Suprapubic skin (tissue), 4 donors: ENCODE results near the gene GRIK4. TPM values are rescaled to one million over a fixed set of nuclear protein-coding genes. Genes with fewer than 3 reads are reported as not detected.

Experiments used
- DNase-seq, 2 donors: peaks; one replicate each; pipeline ENCODE4 v3.0.0-alpha.2; 2019; ENCODE audit warnings: low spot score in 2 of 2
- H3K27ac ChIP-seq: fragments of 200-600 bp; sonication (generic); one replicate; pipeline ENCODE4 v1.5.1; 2019
- H3K27me3 ChIP-seq: fragments of 200-600 bp; sonication (generic); one replicate; pipeline ENCODE4 v1.5.1; 2019
- H3K36me3 ChIP-seq: fragments of 200-600 bp; sonication (generic); one replicate; pipeline ENCODE4 v1.5.1; 2019
- H3K4me1 ChIP-seq: fragments of 200-600 bp; sonication (generic); one replicate; pipeline ENCODE4 v1.5.1; 2019
- H3K4me3 ChIP-seq: fragments of 200-600 bp; sonication (generic); one replicate; pipeline ENCODE4 v1.5.1; 2019; ENCODE audit warnings: mild to moderate bottlenecking
- H3K9me3 ChIP-seq: fragments of 200-600 bp; sonication (generic); one replicate; pipeline ENCODE4 v1.5.1; 2019
- EP300 ChIP-seq: sonication (generic); formaldehyde crosslinking; IDR thresholded peaks from one replicate; pipeline ENCODE4 v1.6.1; 2017; ENCODE audit warnings: antibody characterized with exemption
- POLR2A ChIP-seq, 2 donors: fragments of 450-650 bp; IDR thresholded peaks; one replicate each; pipeline ENCODE4 v1.6.1; 2017; ENCODE audit warnings: antibody characterized with exemption in 2 of 2, mild to moderate bottlenecking in 2 of 2, moderate library complexity in 2 of 2
- POLR2AphosphoS5 ChIP-seq, 3 donors: sonication (generic); formaldehyde crosslinking; IDR thresholded peaks; one replicate each; pipeline ENCODE4 v1.6.1; 2017; ENCODE audit warnings: antibody characterized with exemption in 3 of 3
- WGBS: methylation state at CpG from one replicate; pipeline ENCODE4 v1.1.5; 2018; 5-methylcytosine and 5-hydroxymethylcytosine counted together
- total RNA-seq, 4 donors: library from RNA; depleted of rRNA; stranded (reverse); fragments of >200 nt; gene quantifications; one replicate each; pipeline ENCODE4 v1.1.0, GENCODE V29; 2016
- TF ChIP-seq, protein P1 (sequence below), 2 donors: fragments of 200-600 bp in 1 of 2; fragments of 450-650 bp in 1 of 2; sonication (generic) in 1 of 2; IDR thresholded peaks; one replicate each; pipeline ENCODE4 v1.5.1; 2016 to 2019; ENCODE audit warnings: antibody characterized with exemption in 2 of 2, mild to moderate bottlenecking in 1 of 2, moderate library complexity in 1 of 2

The GRIK4 gene
- total RNA-seq, 4 donors from 2014 or later: 0.24 TPM; not detected in 3

GRCh38 chr11:120625565-120625964 is 114.0 kb downstream of the GRIK4 start:
- no peak for TF ChIP-seq POLR2A (IDR thresholded peaks at IDR 0.05)
- TF ChIP-seq, protein P1, sequence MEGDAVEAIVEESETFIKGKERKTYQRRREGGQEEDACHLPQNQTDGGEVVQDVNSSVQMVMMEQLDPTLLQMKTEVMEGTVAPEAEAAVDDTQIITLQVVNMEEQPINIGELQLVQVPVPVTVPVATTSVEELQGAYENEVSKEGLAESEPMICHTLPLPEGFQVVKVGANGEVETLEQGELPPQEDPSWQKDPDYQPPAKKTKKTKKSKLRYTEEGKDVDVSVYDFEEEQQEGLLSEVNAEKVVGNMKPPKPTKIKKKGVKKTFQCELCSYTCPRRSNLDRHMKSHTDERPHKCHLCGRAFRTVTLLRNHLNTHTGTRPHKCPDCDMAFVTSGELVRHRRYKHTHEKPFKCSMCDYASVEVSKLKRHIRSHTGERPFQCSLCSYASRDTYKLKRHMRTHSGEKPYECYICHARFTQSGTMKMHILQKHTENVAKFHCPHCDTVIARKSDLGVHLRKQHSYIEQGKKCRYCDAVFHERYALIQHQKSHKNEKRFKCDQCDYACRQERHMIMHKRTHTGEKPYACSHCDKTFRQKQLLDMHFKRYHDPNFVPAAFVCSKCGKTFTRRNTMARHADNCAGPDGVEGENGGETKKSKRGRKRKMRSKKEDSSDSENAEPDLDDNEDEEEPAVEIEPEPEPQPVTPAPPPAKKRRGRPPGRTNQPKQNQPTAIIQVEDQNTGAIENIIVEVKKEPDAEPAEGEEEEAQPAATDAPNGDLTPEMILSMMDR (IDR thresholded peaks at IDR 0.05): no peak

DNA sequence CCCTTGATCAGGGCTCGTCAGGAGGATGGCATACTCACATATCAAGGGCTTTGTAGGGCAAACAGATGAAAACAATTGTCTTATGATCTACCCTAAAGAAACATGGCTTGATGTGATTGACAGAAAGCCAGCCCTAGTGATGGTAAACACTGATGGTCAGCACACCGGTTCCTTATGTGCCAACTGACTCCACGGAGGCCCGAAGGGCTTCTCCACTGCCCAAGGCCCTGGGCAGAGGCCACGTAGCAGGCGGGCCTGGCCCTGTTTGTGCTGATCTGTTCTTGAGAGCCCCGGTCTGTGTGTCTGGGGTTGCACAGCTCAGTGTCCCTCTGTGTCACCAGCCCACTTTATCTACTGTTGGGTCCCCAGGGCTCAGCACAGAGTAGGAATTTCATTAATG is 115.2 kb downstream of the GRIK4 start:
- Histone ChIP-seq H3K36me3 (no peaks in the 10 kb centered on the region), H3K4me3 (no peak overlapping the region), H3K9me3 (no peaks in the 10 kb centered on the region), H3K4me1 (no peaks in the 10 kb centered on the region), H3K27ac (no peak overlapping the region), H3K27me3 (no peaks in the 10 kb centered on the region)
- WGBS: 94% methylated on average over 7 of the region's 7 CpGs
- DNase-seq: no peak
- TF ChIP-seq POLR2A (IDR thresholded peaks at IDR 0.05) (no peak), EP300 (no peak), POLR2AphosphoS5 (IDR thresholded peaks at IDR 0.05) (no peak)
- TF ChIP-seq, protein P1 (IDR thresholded peaks at IDR 0.05): no peak

More at GRCh38 chr11:120625565-120625964, 114.0 kb downstream of the GRIK4 start:
- no peaks in the 10 kb centered on the region for H3K27me3 ChIP-seq
- no peak for DNase-seq
- no peaks in the 10 kb centered on the region for H3K4me1 ChIP-seq
- H3K27ac ChIP-seq: no peak overlapping the region
- H3K4me3 ChIP-seq: no peak overlapping the region
- no peaks in the 10 kb centered on the region for H3K36me3 ChIP-seq
- no peaks in the 10 kb centered on the region for H3K9me3 ChIP-seq
- 54% methylated on average over 4 of the region's 4 CpGs for WGBS

DNA sequence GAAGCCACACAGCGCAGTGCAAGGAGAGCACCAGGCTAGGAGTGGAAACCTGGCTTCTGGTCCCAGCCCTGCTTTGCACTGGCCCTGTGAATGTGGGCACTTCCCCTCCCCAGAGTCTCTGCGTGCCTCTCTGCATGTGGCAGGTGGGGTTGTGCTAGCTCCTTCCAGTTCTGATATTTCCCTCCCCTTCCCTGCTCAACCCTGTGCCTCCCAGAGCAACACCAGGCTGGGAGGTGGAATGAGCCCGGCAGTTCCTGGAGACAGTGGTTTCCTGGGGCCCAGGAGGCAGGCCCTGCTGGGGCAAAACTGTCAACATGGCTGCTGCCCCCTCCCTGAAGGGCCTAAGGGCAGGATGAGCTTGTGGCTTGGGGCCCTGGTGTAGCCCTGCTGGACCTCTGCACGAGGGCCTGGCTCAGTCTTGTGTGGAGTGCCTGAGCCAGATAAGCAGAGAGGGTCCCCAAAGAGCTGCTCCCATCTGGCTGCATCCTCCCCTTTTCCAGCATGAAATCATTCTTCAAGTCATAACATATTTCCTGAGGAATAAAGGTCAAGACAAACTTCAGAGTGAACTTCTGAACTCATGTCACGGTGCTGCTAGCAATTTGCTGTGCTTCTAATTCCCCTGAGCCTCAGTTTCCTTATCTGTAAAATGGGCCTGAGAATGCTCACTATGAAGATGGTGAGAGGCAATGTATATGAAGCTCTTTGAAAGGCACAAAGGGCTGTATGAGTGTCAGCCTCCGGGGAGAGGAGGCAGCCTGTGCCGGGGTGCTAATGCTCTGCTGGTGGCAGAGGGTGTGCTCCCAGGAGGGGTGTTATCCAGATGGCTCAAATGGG is 116.0 kb downstream of the GRIK4 start:
- DNase-seq: no peak
- peaks cover 6% of the 10 kb centered on the region for H3K27me3 ChIP-seq
- no peak for TF ChIP-seq EP300
- TF ChIP-seq POLR2A (IDR thresholded peaks at IDR 0.05): no peak
- H3K4me1 ChIP-seq: no peaks in the 10 kb centered on the region
- H3K36me3 ChIP-seq: no peaks in the 10 kb centered on the region
- H3K9me3 ChIP-seq: no peaks in the 10 kb centered on the region
- no peak overlapping the region for H3K4me3 ChIP-seq
- 81% methylated on average over 7 of the region's 7 CpGs for WGBS
- H3K27ac ChIP-seq: no peak overlapping the region

- no peaks in the 10 kb centered on the region for H3K36me3 ChIP-seq
- H3K27ac ChIP-seq: no peak overlapping the region
- no peaks in the 10 kb centered on the region for H3K9me3 ChIP-seq
- no peak for DNase-seq
- no peaks in the 10 kb centered on the region for H3K4me1 ChIP-seq
- H3K4me3 ChIP-seq: no peak overlapping the region
- peaks cover 7% of the 10 kb centered on the region for H3K27me3 ChIP-seq
- 92% methylated on average over 12 of the region's 13 CpGs for WGBS
- TF ChIP-seq, protein P1 (IDR thresholded peaks at IDR 0.05): no peak
- TF ChIP-seq EP300 (no peak), POLR2A (IDR thresholded peaks at IDR 0.05) (no peak), POLR2AphosphoS5 (IDR thresholded peaks at IDR 0.05) (no peak)
Observed at GRCh38 chr11:120629407-120630080, 118.0 kb downstream of the GRIK4 start.

DNA sequence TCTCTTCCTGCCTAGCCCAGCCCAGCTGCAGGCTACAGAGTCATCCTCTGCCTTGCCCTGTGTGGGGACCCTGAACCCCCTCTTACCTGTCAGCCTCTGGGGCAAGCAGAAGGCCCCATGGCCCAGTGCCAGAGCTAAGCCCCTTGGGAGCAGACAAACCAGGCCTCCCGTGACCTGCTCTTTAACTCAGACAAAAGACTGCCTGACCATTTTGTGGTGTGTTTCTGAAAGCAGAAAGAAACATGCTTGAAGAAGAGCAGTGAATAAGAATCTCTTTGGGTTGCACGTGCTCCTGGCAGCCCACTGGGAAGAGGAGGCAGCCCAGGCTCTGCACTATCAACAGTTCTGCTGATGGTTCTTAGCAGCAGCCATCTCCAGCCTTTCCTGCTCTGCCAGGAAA is 118.6 kb downstream of the GRIK4 start:
- no peaks in the 10 kb centered on the region for H3K36me3 ChIP-seq
- 53% methylated on average over 2 of the region's 2 CpGs for WGBS
- DNase-seq: no peak
- H3K4me3 ChIP-seq: no peak overlapping the region
- H3K27me3 ChIP-seq: peaks cover 7% of the 10 kb centered on the region
- H3K27ac ChIP-seq: no peak overlapping the region
- TF ChIP-seq, protein P1 (IDR thresholded peaks at IDR 0.05): no peak
- TF ChIP-seq EP300 (no peak), POLR2AphosphoS5 (IDR thresholded peaks at IDR 0.05) (no peak), POLR2A (IDR thresholded peaks at IDR 0.05) (no peak)
- peaks cover 5% of the 10 kb centered on the region for H3K4me1 ChIP-seq
- no peaks in the 10 kb centered on the region for H3K9me3 ChIP-seq
